K562 (cell line): Measurements from ENCODE around the gene RASSF7. TPM values are rescaled to one million over a fixed set of nuclear protein-coding genes. Genes with fewer than 3 reads are reported as not detected.

Experiments used
- CGGBP1 ChIP-seq: fragments of 250-450 bp; sonication (Bioruptor Pico); IDR thresholded peaks from 2 replicates; pipeline ENCODE4 v1.9.0; 2021; ENCODE audit warnings: mild to moderate bottlenecking
- ETV1 ChIP-seq: fragments of 450-650 bp; conservative IDR thresholded peaks from 2 replicates; pipeline ENCODE4 v1.6.1; 2016; ENCODE audit warnings: missing genetic modification characterization, control low read depth, low read depth, missing compliant biosample characterization
- FOS ChIP-seq: IDR thresholded peaks from 3 replicates; pipeline ENCODE4 v1.6.1; 2011; ENCODE audit not compliant: insufficient read length; ENCODE audit errors: extremely low read depth
- GMEB1 ChIP-seq: fragments of 250-450 bp; sonication (Bioruptor Pico); IDR thresholded peaks from 2 replicates; pipeline ENCODE4 v1.4.0; 2020; ENCODE audit warnings: mild to moderate bottlenecking
- MCM5 ChIP-seq: fragments of 450-650 bp; IDR thresholded peaks from 2 replicates; pipeline ENCODE4 v1.6.1; 2016; ENCODE audit warnings: low read depth
- PHF8 ChIP-seq: fragments of 200-600 bp; sonication (generic); IDR thresholded peaks from 2 replicates; pipeline ENCODE4 v1.6.1; 2012; ENCODE audit warnings: mixed run types, mild to moderate bottlenecking, inconsistent platforms, low read length, moderate library complexity, borderline replicate concordance
- PRDM10 ChIP-seq: fragments of 450-650 bp; IDR thresholded peaks from 2 replicates; pipeline ENCODE4 v1.6.1; 2018; ENCODE audit not compliant: partially characterized antibody
- PRPF4 ChIP-seq: fragments of 200-400 bp; formaldehyde crosslinking; IDR thresholded peaks from one replicate; pipeline ENCODE4 v1.6.1; 2017; ENCODE audit warnings: low read length, low read depth, mild to moderate bottlenecking; ENCODE audit not compliant: insufficient read depth, poor library complexity, severe bottlenecking
- RBFOX2 ChIP-seq: fragments of 200-400 bp; formaldehyde crosslinking; IDR thresholded peaks from 2 replicates; pipeline ENCODE4 v1.6.1; 2017; ENCODE audit warnings: low read depth, mild to moderate bottlenecking, low read length, moderate library complexity
- TAF7 ChIP-seq: fragments of 450-650 bp; IDR thresholded peaks from 2 replicates; pipeline ENCODE4 v1.6.1; 2016; ENCODE audit warnings: missing genetic modification characterization, missing compliant biosample characterization
- THAP12 ChIP-seq: fragments of 250-450 bp; sonication (Bioruptor Pico); IDR thresholded peaks from 2 replicates; pipeline ENCODE4 v1.9.0; 2021; ENCODE audit warnings: mild to moderate bottlenecking, inconsistent platforms
- ZFP1 ChIP-seq: fragments of 450-650 bp; formaldehyde crosslinking; IDR thresholded peaks from 2 replicates; pipeline ENCODE4 v1.4.0; 2020; ENCODE audit warnings: mild to moderate bottlenecking, mixed read lengths
- ZFP91 ChIP-seq: sonication (generic); formaldehyde crosslinking; IDR thresholded peaks from 2 replicates; pipeline ENCODE4 v1.8.0; 2022; ENCODE audit warnings: mild to moderate bottlenecking, missing genetic modification reagents
- ZNF23 ChIP-seq: fragments of 250-450 bp; sonication (Bioruptor Pico); IDR thresholded peaks from 2 replicates; pipeline ENCODE4 v1.4.0; 2020; ENCODE audit warnings: mild to moderate bottlenecking
- ZNF444 ChIP-seq: fragments of 250-450 bp; sonication (Bioruptor Pico); IDR thresholded peaks from 2 replicates; pipeline ENCODE4 v1.4.0; 2020; ENCODE audit warnings: mild to moderate bottlenecking, moderate library complexity
- ZNF511 ChIP-seq: sonication (generic); formaldehyde crosslinking; IDR thresholded peaks from 2 replicates; pipeline ENCODE4 v1.8.0; 2022; ENCODE audit warnings: mild to moderate bottlenecking, missing genetic modification reagents
- polyA plus RNA-seq, 8 experiments: library from polyadenylated mRNA; depleted of rRNA in 4 of 8; stranded (reverse) in 5 of 8; unstranded in 3 of 8; fragments of >200 nt; fragmentation: Nextera tagmentation in 2 of 8; fragmentation: Illumina TruSeq in 1 of 8; extraction: Ambion mirVana in 2 of 8; extraction: Trizol in 1 of 8; gene quantifications; 2 replicates each; pipeline versions ENCODE4 v1.2.1 to v1.2.3, GENCODE V29; 2011 to 2014; ENCODE audit warnings: inconsistent platforms in 1 of 8, missing spikeins in 1 of 8
- total RNA-seq, 7 experiments: library from RNA; depleted of rRNA in 6 of 7; stranded (reverse); fragments of >200 nt in 6 of 7; fragmentation: Illumina TruSeq in 2 of 7; extraction: Trizol in 2 of 7; gene quantifications; 2 replicates each; pipeline versions ENCODE4 v1.2.1 to v1.2.3, GENCODE V29; 2011 to 2021; ENCODE audit warnings: low replicate concordance in 1 of 7

Gene RASSF7
- total and polyA plus RNA-seq, 9 of the 15 experiments (the other 6 are each of a cell fraction or from before 2014, with no cell fraction given): 0.41 to 45.2 (median 18.6) TPM

- TF ChIP-seq PRPF4: no peak
- peak; percentile 68 for TF ChIP-seq RBFOX2
- peak; percentile 24; the same call in 1 of the 2 replicates for TF ChIP-seq THAP12
- TF ChIP-seq PRDM10: peak; percentile 91
- no peak for TF ChIP-seq MCM5
- peak; percentile 69; the same call in 1 of the 2 replicates for TF ChIP-seq PHF8
- TF ChIP-seq GMEB1 (CRISPR knock-in tag): peak; percentile 75
- no peak for TF ChIP-seq ZNF511
- TF ChIP-seq FOS: peak; percentile 75
- no peak for TF ChIP-seq TAF7 (tag)
- TF ChIP-seq CGGBP1 (CRISPR knock-in tag): no peak
- no peak for TF ChIP-seq ZFP1 (CRISPR knock-in tag)
- no peak for TF ChIP-seq ZFP91 (CRISPR knock-in tag)
- no peak for TF ChIP-seq ZNF23 (CRISPR knock-in tag)
- no peak for TF ChIP-seq ZNF444 (CRISPR knock-in tag)
- no peak for TF ChIP-seq ETV1 (tag)
Observed at GRCh38 chr11:568306-569157, 7.8 kb downstream of the RASSF7 start (continued).
